PC-9 (cell line): Measurements from ENCODE around the gene PDE3A. TPM values are rescaled to one million over a fixed set of nuclear protein-coding genes. Genes with fewer than 3 reads are reported as not detected.
A peak's percentile ranks its signal among the peaks of the same experiment; 100 is the strongest.

ENCODE experiments used
- BruUV-seq: library from RNA; stranded (reverse); fragments of 400-500 nt; replicated peaks from 2 replicates; lab custom pipeline; 2021; lab: Mats Ljungman, UMichigan
- CTCF ChIA-PET: fragments of 300-600 bp; sonication (Branson Sonifier 250); formaldehyde crosslinking; loops from one replicate; lab custom pipeline; 2022; ENCODE audit warnings: antibody characterized with exemption; lab: Charles Lee
- POLR2A ChIA-PET: fragments of 300-600 bp; sonication (Branson Sonifier 250); formaldehyde crosslinking; loops from one replicate; lab custom pipeline; 2022; ENCODE audit warnings: antibody characterized with exemption; ENCODE audit not compliant: unreplicated experiment; lab: Charles Lee
- DNase-seq, 2 experiments: peaks; one replicate each; pipeline versions ENCODE4 v3.0.0 to v3.0.0-alpha.2; 2015 to 2022; ENCODE audit warnings: mixed read lengths in 1 of 2
- H2AFZ ChIP-seq: fragments of 200-600 bp; sonication (generic); 2 replicates; pipeline ENCODE4 v1.8.1; 2017; ENCODE audit warnings: antibody characterized with exemption
- H3F3A ChIP-seq: fragments of 200-600 bp; sonication (generic); 2 replicates; pipeline ENCODE4 v1.8.1; 2017; ENCODE audit warnings: antibody characterized with exemption, mild to moderate bottlenecking, low read depth; ENCODE audit not compliant: insufficient read depth
- H3K27ac ChIP-seq: fragments of 200-600 bp; sonication (generic); 2 replicates; pipeline ENCODE4 v1.6.1; 2016; ENCODE audit warnings: mixed run types
- H3K27me3 ChIP-seq: fragments of 200-600 bp; sonication (generic); 2 replicates; pipeline ENCODE4 v1.6.1; 2016; ENCODE audit warnings: low read depth, mixed run types; ENCODE audit not compliant: insufficient read depth
- H3K36me3 ChIP-seq: fragments of 200-600 bp; sonication (generic); 2 replicates; pipeline ENCODE4 v1.6.1; 2016; ENCODE audit warnings: low read depth, mixed run types
- H3K4me1 ChIP-seq: fragments of 200-600 bp; sonication (generic); replicated peaks from 2 replicates; pipeline ENCODE4 v1.6.1; 2016; ENCODE audit warnings: mixed run types; ENCODE audit not compliant: insufficient read depth
- H3K4me2 ChIP-seq: fragments of 200-600 bp; sonication (generic); 2 replicates; pipeline ENCODE4 v1.6.1; 2017; ENCODE audit warnings: mixed run types
- H3K4me3 ChIP-seq: fragments of 200-600 bp; sonication (generic); 2 replicates; pipeline ENCODE4 v1.6.1; 2016; ENCODE audit warnings: mixed run types
- H3K79me2 ChIP-seq: fragments of 200-600 bp; sonication (generic); 2 replicates; pipeline ENCODE4 v1.6.1; 2017; ENCODE audit warnings: low read depth, mixed run types
- H3K9me2 ChIP-seq: fragments of 200-600 bp; sonication (generic); 2 replicates; pipeline ENCODE4 v1.8.1; 2017; ENCODE audit warnings: mild to moderate bottlenecking; ENCODE audit not compliant: insufficient read depth
- H3K9me3 ChIP-seq: fragments of 200-600 bp; sonication (generic); 2 replicates; pipeline ENCODE4 v1.8.1; 2016; ENCODE audit warnings: low read depth; ENCODE audit not compliant: insufficient read depth
- H4K20me1 ChIP-seq: fragments of 200-600 bp; sonication (generic); 2 replicates; pipeline ENCODE4 v1.8.1; 2017; ENCODE audit not compliant: insufficient read depth
- CTCF ChIP-seq: fragments of 200-600 bp; sonication (generic); conservative IDR thresholded peaks from 2 replicates; pipeline ENCODE4 v1.6.1; 2017; ENCODE audit warnings: mixed run types, antibody characterized with exemption, mild to moderate bottlenecking, moderate library complexity
- EZH2 ChIP-seq: fragments of 200-600 bp; sonication (generic); IDR thresholded peaks from 2 replicates; pipeline ENCODE4 v1.8.0; 2017; ENCODE audit warnings: antibody characterized with exemption, low read depth
- intact Hi-C: fragments of 100-400 bp; cut with micrococcal nuclease; formaldehyde crosslinking; loops from one replicate; pipeline ENCODE4 v1.10.0; 2022; ENCODE audit not compliant: unreplicated experiment
- total RNA-seq: library from RNA; stranded (reverse); gene quantifications from 2 replicates; pipeline ENCODE4 v1.2.3, GENCODE V29; 2021

Gene PDE3A
- total RNA-seq, 1 experiment from 2014 or later = not detected

GRCh38 chr12:20459920-20460319, 91.6 kb downstream of the PDE3A start:
- BruUV-seq = no TSS peak
- no peaks in the 10 kb centered on the region for H3K79me2 ChIP-seq
- H4K20me1 ChIP-seq = no peaks in the 10 kb centered on the region
- H3K4me2 ChIP-seq = no peak overlapping the region
- H3K9me3 ChIP-seq = no peaks in the 10 kb centered on the region
- POLR2A ChIA-PET = no interaction called here
- TF ChIP-seq CTCF (no peak), EZH2 (no peak)
- no peaks in the 10 kb centered on the region for H3K9me2 ChIP-seq
- H3K27ac ChIP-seq = no peak overlapping the region
- no peaks in the 10 kb centered on the region for H3K4me1 ChIP-seq
- no peak for DNase-seq
- no peaks in the 10 kb centered on the region for H3F3A ChIP-seq
- H3K27me3 ChIP-seq = no peaks in the 10 kb centered on the region
- H2AFZ ChIP-seq = no peak overlapping the region
- intact Hi-C loops = loop anchor here (10.0 kb wide), 1 partner anchor 715 kb away; no protein-coding TSS in a partner anchor
- no peak overlapping the region for H3K4me3 ChIP-seq
- no peaks in the 10 kb centered on the region for H3K36me3 ChIP-seq
- CTCF ChIA-PET = no interaction called here

GRCh38 chr12:20460956-20461355, 92.6 kb downstream of the PDE3A start:
- H3F3A ChIP-seq = no peaks in the 10 kb centered on the region
- intact Hi-C loops = loop anchor here (10.0 kb wide), 1 partner anchor 714 kb away; no protein-coding TSS in a partner anchor
- CTCF ChIA-PET = interaction anchor here (0.6 kb wide), 1 partner anchor 11 kb away, joined by 6 read pairs; no protein-coding TSS in a partner anchor
- H3K27me3 ChIP-seq = no peaks in the 10 kb centered on the region
- no peak overlapping the region for H3K4me2 ChIP-seq
- H4K20me1 ChIP-seq = no peaks in the 10 kb centered on the region
- no peak overlapping the region for H2AFZ ChIP-seq
- POLR2A ChIA-PET = no interaction called here
- BruUV-seq = no TSS peak
- H3K4me1 ChIP-seq = no peaks in the 10 kb centered on the region
- H3K27ac ChIP-seq = no peak overlapping the region
- H3K36me3 ChIP-seq = no peaks in the 10 kb centered on the region
- H3K4me3 ChIP-seq = no peak overlapping the region
- H3K9me2 ChIP-seq = no peaks in the 10 kb centered on the region
- TF ChIP-seq EZH2 (no peak), CTCF (no peak)
- no peaks in the 10 kb centered on the region for H3K79me2 ChIP-seq
- no peaks in the 10 kb centered on the region for H3K9me3 ChIP-seq
- no peak for DNase-seq

- Histone ChIP-seq H3K4me3 (no peak overlapping the region), H3K4me2 (no peak overlapping the region), H3F3A (no peaks in the 10 kb centered on the region), H4K20me1 (no peaks in the 10 kb centered on the region), H3K36me3 (no peaks in the 10 kb centered on the region), H2AFZ (no peak overlapping the region), H3K9me3 (no peaks in the 10 kb centered on the region), H3K9me2 (no peaks in the 10 kb centered on the region), H3K27ac (no peak overlapping the region), H3K79me2 (no peaks in the 10 kb centered on the region), H3K4me1 (no peaks in the 10 kb centered on the region), H3K27me3 (no peaks in the 10 kb centered on the region)
- no TSS peak for BruUV-seq
- intact Hi-C loops = loop anchor here (1.0 to 10.0 kb wide), 2 partner anchors 137 to 711 kb away; no protein-coding TSS in a partner anchor
- ChIA-PET POLR2A (no interaction called here), CTCF (no interaction called here)
- DNase-seq = no peak
- TF ChIP-seq CTCF = peak; percentile 68
- TF ChIP-seq EZH2 = no peak
Measured at GRCh38 chr12:20463913-20464524, 95.7 kb downstream of the PDE3A start.
